Measurements from ENCODE around the gene ARMC2.
"Not testable (repeated sequence)": the region's sequence is repeated elsewhere in the genome, so short reads cannot be mapped to it uniquely, and the experiment has no call there.

The ARMC2 gene

GRCh38 chr6:108888745-108889144 is 40.5 kb downstream of the ARMC2 start:
- Histone ChIP-seq H3K4me3 (no peak overlapping the region), H3K9me3 (no peaks in the 10 kb centered on the region), H3K36me3 (replicated peaks) (no peaks in the 10 kb centered on the region), H3K4me1 (no peaks in the 10 kb centered on the region), H3K27me3 (ENCODE audit: low read depth) (no peaks in the 10 kb centered on the region)
- no peak for DNase-seq (ENCODE audit: low spot score in 2 of 2)
- in situ Hi-C loops (cut with MboI; ENCODE audit: low sequenced_read_pairs): no loop called here

DNA sequence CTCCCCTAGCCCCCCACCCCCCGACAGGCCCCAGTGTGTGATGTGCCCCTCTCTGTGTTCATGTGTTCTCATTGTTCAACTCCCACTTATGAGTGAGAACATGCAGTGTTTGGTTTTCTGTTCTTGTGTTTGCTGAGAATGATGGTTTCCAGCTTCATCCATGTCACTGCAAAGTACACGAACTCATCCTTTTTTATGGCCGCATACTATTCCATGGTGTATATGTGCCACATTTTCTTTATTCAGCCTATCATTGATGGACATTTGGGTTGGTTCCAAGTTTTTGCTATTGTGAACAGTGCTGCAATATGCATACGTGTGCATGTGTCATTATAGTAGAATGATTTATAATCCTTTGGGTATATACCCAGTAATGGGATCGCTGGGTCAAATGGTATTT is 42.7 kb downstream of the ARMC2 start:
- in situ Hi-C loops (cut with MboI; ENCODE audit: low sequenced_read_pairs): loop anchor here (5.0 kb wide), 1 partner anchor 349 kb away; no protein-coding TSS in a partner anchor
- DNase-seq (ENCODE audit: low spot score in 2 of 2); H3K36me3 ChIP-seq (replicated peaks); H3K27me3 ChIP-seq (ENCODE audit: low read depth); H3K4me3 ChIP-seq; H3K4me1 ChIP-seq; H3K9me3 ChIP-seq: not testable (repeated sequence)

DNA sequence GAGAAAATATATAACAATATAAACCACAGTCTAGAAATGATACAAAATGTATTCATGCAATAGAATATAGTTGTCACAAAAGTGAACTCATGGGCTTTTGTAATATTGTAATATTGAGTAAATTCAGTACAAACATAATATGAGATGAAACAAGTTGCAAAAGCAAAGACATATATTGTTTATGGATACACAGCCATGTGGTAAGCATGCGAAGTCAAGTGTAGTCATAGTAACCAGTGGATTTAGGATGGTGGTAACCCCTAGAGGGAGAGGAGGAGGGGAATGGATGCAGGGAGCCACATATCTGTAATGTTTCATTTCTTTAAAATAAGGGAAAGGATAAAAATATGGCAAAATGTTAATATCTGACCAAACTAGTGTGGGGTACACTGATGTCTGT is 47.3 kb downstream of the ARMC2 start:
- Histone ChIP-seq H3K9me3 (no peaks in the 10 kb centered on the region), H3K4me1 (no peaks in the 10 kb centered on the region), H3K4me3 (no peak overlapping the region), H3K36me3 (replicated peaks) (no peaks in the 10 kb centered on the region), H3K27me3 (ENCODE audit: low read depth) (no peaks in the 10 kb centered on the region)
- no peak for DNase-seq (ENCODE audit: low spot score in 2 of 2)
- in situ Hi-C loops (cut with MboI; ENCODE audit: low sequenced_read_pairs): no loop called here

DNA sequence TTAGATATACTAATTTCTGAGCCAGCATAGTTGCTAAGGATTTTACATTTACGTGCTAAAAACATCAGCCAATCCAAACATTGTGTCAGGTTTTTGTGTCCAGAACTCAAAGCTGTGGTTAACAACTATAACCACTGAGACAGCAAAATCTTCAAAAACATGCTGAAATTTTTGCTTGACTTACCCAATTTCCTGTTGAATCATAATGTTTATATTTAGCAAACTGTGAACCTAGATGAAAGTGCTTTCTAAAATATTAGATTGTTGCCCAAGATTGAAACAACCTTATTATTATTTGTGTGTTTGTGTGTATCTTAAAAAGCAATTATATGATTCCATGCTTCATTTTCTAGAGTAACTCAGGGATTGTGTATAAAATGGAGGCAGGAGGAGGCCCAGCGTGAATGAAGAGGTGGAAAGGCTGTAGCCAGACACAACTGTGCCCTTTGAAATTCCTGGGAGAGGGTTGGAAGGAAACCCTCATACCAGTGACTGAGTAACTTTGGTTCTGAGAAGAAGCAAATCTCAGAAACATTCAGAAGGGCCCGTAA is 48.0 kb downstream of the ARMC2 start:
- Histone ChIP-seq H3K27me3 (ENCODE audit: low read depth) (no peaks in the 10 kb centered on the region), H3K4me3 (no peak overlapping the region), H3K4me1 (no peaks in the 10 kb centered on the region), H3K9me3 (no peaks in the 10 kb centered on the region), H3K36me3 (replicated peaks) (no peaks in the 10 kb centered on the region)
- in situ Hi-C loops (cut with MboI; ENCODE audit: low sequenced_read_pairs): no loop called here
- no peak for DNase-seq (ENCODE audit: low spot score in 2 of 2)

- H3K36me3 ChIP-seq (replicated peaks): no peaks in the 10 kb centered on the region
- H3K4me3 ChIP-seq: no peak overlapping the region
- no peaks in the 10 kb centered on the region for H3K9me3 ChIP-seq
- in situ Hi-C loops (cut with MboI; ENCODE audit: low sequenced_read_pairs): no loop called here
- peak; percentile 17 for DNase-seq (ENCODE audit: low spot score in 2 of 2)
- H3K4me1 ChIP-seq: no peaks in the 10 kb centered on the region
- no peaks in the 10 kb centered on the region for H3K27me3 ChIP-seq (ENCODE audit: low read depth)
Observed at GRCh38 chr6:108897371-108897770, 49.1 kb downstream of the ARMC2 start.

GRCh38 chr6:108902382-108902792 is 54.2 kb downstream of the ARMC2 start:
- H3K4me3 ChIP-seq: no peak overlapping the region
- no peaks in the 10 kb centered on the region for H3K4me1 ChIP-seq
- DNase-seq (ENCODE audit: low spot score in 2 of 2): no peak
- H3K36me3 ChIP-seq (replicated peaks): no peaks in the 10 kb centered on the region
- H3K27me3 ChIP-seq (ENCODE audit: low read depth): peaks cover 6% of the 10 kb centered on the region
- in situ Hi-C loops (cut with MboI; ENCODE audit: low sequenced_read_pairs): loop anchor here (10.0 kb wide), 1 partner anchor 162 kb away; no protein-coding TSS in a partner anchor
- no peaks in the 10 kb centered on the region for H3K9me3 ChIP-seq

DNA sequence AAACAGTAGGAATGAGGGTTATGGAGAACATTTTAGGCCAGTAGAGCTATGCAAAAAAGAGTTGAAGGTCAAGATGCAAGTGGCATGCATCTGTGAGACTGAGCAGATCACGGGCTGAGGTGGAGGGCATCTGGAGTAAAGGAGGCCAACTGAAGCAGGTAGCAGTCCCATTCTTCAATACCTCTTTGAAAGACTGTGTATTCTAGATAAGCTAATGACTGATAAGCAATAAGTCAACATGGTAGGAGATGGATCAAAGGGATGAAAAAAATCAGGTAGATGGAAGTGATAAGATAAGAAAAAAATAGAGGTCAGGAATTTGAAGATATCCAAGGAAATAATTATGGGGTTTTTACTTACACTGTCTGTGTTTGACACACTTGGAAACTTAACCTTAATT is 55.6 kb downstream of the ARMC2 start:
- Histone ChIP-seq H3K4me1 (no peaks in the 10 kb centered on the region), H3K9me3 (no peaks in the 10 kb centered on the region), H3K27me3 (ENCODE audit: low read depth) (peaks cover 6% of the 10 kb centered on the region), H3K4me3 (no peak overlapping the region), H3K36me3 (replicated peaks) (no peaks in the 10 kb centered on the region)
- DNase-seq (ENCODE audit: low spot score in 2 of 2): no peak
- in situ Hi-C loops (cut with MboI; ENCODE audit: low sequenced_read_pairs): loop anchor here (10.0 kb wide), 1 partner anchor 161 kb away; no protein-coding TSS in a partner anchor

DNA sequence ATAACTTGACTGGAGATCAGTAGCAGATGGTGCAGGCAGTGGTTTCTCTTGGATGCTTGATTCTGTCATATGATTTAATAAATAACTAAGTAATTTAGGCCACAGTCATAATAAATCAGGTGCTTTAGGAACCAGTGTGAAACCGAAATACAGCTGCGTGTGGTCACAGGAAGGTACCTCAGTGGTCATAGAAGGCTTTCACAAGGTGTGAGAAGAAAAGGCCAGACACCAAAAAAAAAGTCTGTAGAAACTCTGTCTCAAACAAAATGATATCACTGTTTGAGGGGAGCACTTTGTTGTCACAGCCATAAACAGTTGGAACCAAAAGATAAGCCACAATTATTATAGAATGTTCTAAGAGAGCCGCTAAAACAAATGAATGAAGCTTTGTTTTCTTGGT is 56.5 kb downstream of the ARMC2 start:
- no peaks in the 10 kb centered on the region for H3K9me3 ChIP-seq
- in situ Hi-C loops (cut with MboI; ENCODE audit: low sequenced_read_pairs): loop anchor here (10.0 kb wide), 1 partner anchor 160 kb away; no protein-coding TSS in a partner anchor
- H3K4me3 ChIP-seq: no peak overlapping the region
- no peaks in the 10 kb centered on the region for H3K4me1 ChIP-seq
- H3K36me3 ChIP-seq (replicated peaks): no peaks in the 10 kb centered on the region
- peaks cover 9% of the 10 kb centered on the region for H3K27me3 ChIP-seq (ENCODE audit: low read depth)
- no peak for DNase-seq (ENCODE audit: low spot score in 2 of 2)

GRCh38 chr6:108914235-108915022 is 66.2 kb downstream of the ARMC2 start:
- H3K36me3 ChIP-seq (replicated peaks): no peaks in the 10 kb centered on the region
- DNase-seq (ENCODE audit: low spot score in 2 of 2): peak; percentile 7 to 74
- no peaks in the 10 kb centered on the region for H3K9me3 ChIP-seq
- no peaks in the 10 kb centered on the region for H3K4me1 ChIP-seq
- no peak overlapping the region for H3K4me3 ChIP-seq
- in situ Hi-C loops (cut with MboI; ENCODE audit: low sequenced_read_pairs): no loop called here
- H3K27me3 ChIP-seq (ENCODE audit: low read depth): peaks cover 41% of the 10 kb centered on the region

DNA sequence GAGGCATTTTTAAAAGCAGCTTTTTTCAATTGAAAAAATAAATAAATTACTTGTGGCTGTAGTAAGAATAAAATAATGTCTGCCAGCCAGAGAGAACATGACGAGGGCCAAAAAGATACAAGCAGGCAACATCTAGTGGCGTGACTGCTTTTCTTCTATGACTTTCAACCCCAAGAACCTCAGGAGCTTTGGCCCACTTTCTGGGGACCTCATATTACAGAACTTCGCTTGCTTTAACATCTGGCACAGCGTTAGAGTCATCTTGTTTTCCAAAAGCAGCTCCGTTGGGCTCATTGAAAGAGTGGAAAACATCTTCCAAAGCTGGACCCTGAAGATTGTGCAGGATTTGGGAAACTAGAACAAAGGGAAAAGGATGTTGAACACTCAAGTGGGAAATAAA is 67.0 kb downstream of the ARMC2 start:
- Histone ChIP-seq H3K36me3 (replicated peaks) (no peaks in the 10 kb centered on the region), H3K4me1 (no peaks in the 10 kb centered on the region), H3K27me3 (ENCODE audit: low read depth) (peaks cover 48% of the 10 kb centered on the region), H3K4me3 (no peak overlapping the region), H3K9me3 (no peaks in the 10 kb centered on the region)
- DNase-seq (ENCODE audit: low spot score in 2 of 2): no peak
- in situ Hi-C loops (cut with MboI; ENCODE audit: low sequenced_read_pairs): no loop called here

GRCh38 chr6:108916026-108916686 is 67.9 kb downstream of the ARMC2 start:
- DNase-seq (ENCODE audit: low spot score in 2 of 2): no peak
- Histone ChIP-seq H3K4me1 (no peaks in the 10 kb centered on the region), H3K36me3 (replicated peaks) (no peaks in the 10 kb centered on the region), H3K9me3 (no peaks in the 10 kb centered on the region), H3K4me3 (no peak overlapping the region), H3K27me3 (ENCODE audit: low read depth) (peaks cover 52% of the 10 kb centered on the region)
- in situ Hi-C loops (cut with MboI; ENCODE audit: low sequenced_read_pairs): no loop called here

GRCh38 chr6:108920751-108921150 is 72.5 kb downstream of the ARMC2 start:
- Histone ChIP-seq H3K27me3 (ENCODE audit: low read depth) (peaks cover 89% of the 10 kb centered on the region), H3K9me3 (no peaks in the 10 kb centered on the region), H3K4me3 (no peak overlapping the region), H3K36me3 (replicated peaks) (no peaks in the 10 kb centered on the region), H3K4me1 (no peaks in the 10 kb centered on the region)
- in situ Hi-C loops (cut with MboI; ENCODE audit: low sequenced_read_pairs): no loop called here
- no peak for DNase-seq (ENCODE audit: low spot score in 2 of 2)

GRCh38 chr6:108921547-108922361 is 73.5 kb downstream of the ARMC2 start:
- in situ Hi-C loops (cut with MboI; ENCODE audit: low sequenced_read_pairs): no loop called here
- no peak for DNase-seq (ENCODE audit: low spot score in 2 of 2)
- Histone ChIP-seq H3K4me3 (no peak overlapping the region), H3K9me3 (no peaks in the 10 kb centered on the region), H3K27me3 (ENCODE audit: low read depth) (peaks cover 92% of the 10 kb centered on the region), H3K36me3 (replicated peaks) (no peaks in the 10 kb centered on the region), H3K4me1 (no peaks in the 10 kb centered on the region)
